ENCODE measurements around the gene MYADML2. TPM values are rescaled to one million over a fixed set of nuclear protein-coding genes. Genes with fewer than 3 reads are reported as not detected.

MYADML2 gene
- total RNA-seq, 4 donors from 2014 or later = not detected

DNA sequence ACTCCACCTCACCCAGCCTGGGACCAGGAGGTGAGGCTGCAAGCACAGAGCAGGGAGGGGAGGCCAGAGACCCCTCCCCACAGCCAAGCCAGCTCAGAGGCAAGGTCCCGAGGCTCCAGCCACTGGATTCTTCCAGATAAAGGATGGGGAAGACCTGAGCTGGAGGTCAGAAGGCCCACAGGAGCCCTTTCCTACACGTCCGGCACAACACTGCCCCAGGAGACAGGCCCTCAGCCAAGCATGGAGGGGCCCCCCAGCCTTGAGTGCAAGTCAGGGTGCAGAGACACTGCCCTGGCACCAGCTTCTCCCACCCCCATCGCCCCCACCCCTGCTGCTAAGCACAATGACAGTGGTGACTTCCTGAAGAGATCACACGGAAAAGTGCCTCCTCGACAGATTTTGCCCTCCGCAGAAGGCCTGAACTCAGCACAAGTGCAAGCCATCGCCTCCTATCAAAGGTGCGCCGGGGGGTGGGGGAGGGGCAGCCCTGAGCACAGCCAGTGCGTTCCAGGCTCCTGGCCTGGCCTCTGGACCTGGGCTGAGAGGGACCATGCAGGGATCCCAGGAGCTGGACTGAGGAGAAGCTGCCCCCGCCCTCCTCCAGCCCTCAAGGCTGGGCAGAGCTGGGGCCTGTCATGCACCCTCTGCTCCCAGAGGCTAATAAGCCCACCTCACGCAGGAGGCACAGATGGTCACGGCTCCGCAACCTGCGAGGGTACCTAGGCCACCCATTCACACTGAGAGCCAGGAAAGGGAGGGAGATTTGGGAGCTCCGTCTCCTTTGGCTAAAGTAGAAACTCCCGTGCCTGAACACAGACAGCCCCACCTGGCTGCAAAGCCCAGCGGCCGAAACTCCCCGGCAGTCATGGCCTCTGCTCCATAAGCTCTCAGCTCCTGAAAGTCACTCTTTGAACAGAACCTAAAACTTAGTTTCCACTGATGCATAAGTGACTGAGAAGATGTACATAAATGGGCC lies 22.2 kb downstream of the MYADML2 start:
- 75% methylated on average over 5 of the region's 21 CpGs; no CpG with 5 or more reads in 1 of the 2 donors for WGBS, 2 donors
- Histone ChIP-seq H3K4me1 (peaks cover 58 to 85% (median 62%) of the 10 kb centered on the region in 3 donors), H3K4me3 (peak overlapping the region in 2 of 4 donors; percentile 4 to 60), H3K27me3 (peaks cover 0 to 7% (median 0%) of the 10 kb centered on the region in 4 donors), H3K9me3 (no peaks in the 10 kb centered on the region), H3K36me3 (peaks cover 11 to 32% (median 17%) of the 10 kb centered on the region in 3 donors), H3K27ac (peak overlapping the region; percentile 35 to 99 (median 88))
- DNase-seq = no peak
- TF ChIP-seq POLR2A (IDR thresholded peaks at IDR 0.05) = no peak
- TF ChIP-seq, protein P1, sequence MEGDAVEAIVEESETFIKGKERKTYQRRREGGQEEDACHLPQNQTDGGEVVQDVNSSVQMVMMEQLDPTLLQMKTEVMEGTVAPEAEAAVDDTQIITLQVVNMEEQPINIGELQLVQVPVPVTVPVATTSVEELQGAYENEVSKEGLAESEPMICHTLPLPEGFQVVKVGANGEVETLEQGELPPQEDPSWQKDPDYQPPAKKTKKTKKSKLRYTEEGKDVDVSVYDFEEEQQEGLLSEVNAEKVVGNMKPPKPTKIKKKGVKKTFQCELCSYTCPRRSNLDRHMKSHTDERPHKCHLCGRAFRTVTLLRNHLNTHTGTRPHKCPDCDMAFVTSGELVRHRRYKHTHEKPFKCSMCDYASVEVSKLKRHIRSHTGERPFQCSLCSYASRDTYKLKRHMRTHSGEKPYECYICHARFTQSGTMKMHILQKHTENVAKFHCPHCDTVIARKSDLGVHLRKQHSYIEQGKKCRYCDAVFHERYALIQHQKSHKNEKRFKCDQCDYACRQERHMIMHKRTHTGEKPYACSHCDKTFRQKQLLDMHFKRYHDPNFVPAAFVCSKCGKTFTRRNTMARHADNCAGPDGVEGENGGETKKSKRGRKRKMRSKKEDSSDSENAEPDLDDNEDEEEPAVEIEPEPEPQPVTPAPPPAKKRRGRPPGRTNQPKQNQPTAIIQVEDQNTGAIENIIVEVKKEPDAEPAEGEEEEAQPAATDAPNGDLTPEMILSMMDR (IDR thresholded peaks at IDR 0.05) = no peak
- intact Hi-C loops (cut with DNase I) = no loop called here

DNA sequence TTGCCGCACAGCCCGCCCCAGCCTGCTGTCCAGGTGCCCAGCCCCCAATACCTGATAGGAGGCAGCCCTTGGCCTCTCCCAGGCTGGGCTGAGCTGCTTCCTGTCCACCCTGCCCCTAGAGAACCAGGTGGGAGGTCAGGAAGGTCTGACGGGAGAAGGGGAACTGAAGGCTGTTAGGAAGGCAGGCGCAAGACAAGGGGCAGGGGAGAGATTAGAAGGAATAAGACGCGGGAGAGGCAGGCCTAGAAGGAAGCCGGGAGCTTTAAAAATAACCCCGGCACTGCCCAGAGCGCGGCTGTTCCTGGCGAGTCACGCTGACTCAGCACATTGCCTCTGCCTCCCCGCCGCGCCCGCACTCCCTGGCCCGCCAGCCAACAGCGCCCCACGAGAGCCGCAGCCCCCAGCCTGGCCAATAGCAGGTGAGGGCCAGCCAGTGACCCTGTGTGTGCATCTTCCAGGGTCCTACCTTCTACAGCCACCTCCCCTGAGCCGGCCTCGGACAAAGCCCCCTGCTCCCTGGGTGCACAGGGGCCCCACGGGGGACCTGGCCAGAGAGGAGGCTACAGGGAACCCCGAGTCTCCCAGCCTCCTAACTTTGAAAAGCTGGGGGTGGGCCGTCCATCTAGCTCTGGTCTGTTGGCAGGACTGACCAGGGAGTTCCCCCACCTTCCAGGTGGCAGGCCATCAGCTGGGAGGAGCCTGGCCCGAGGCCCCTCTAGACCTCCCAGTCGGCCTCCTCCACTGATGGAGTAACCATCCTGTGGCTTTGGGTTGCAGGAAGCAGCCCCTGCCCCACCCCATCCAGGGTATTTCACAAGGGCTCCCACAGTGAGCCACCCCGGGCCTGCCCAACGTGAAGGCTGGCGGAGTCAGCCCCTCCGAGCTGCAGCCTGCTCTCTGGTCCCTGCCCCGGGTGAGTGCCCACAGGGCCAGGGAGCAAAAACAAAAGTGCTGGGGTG lies 23.5 kb downstream of the MYADML2 start:
- Histone ChIP-seq H3K4me1 (peaks cover 63 to 91% (median 72%) of the 10 kb centered on the region in 3 donors), H3K4me3 (peak overlapping the region; percentile 28 to 60 (median 38)), H3K27me3 (no peaks in the 10 kb centered on the region), H3K9me3 (no peaks in the 10 kb centered on the region), H3K27ac (peak overlapping the region; percentile 81 to 99 (median 90)), H3K36me3 (peaks cover 11 to 41% (median 17%) of the 10 kb centered on the region in 3 donors)
- TF ChIP-seq, protein P1 (IDR thresholded peaks at IDR 0.05) = no peak
- TF ChIP-seq POLR2A (IDR thresholded peaks at IDR 0.05) = peak in 1 of 4 donors; percentile 33
- intact Hi-C loops (cut with DNase I) = no loop called here
- WGBS, 2 donors = 9% methylated on average over 19 of the region's 32 CpGs; no CpG with 5 or more reads in 1 of the 2 donors
- DNase-seq = no peak

DNA sequence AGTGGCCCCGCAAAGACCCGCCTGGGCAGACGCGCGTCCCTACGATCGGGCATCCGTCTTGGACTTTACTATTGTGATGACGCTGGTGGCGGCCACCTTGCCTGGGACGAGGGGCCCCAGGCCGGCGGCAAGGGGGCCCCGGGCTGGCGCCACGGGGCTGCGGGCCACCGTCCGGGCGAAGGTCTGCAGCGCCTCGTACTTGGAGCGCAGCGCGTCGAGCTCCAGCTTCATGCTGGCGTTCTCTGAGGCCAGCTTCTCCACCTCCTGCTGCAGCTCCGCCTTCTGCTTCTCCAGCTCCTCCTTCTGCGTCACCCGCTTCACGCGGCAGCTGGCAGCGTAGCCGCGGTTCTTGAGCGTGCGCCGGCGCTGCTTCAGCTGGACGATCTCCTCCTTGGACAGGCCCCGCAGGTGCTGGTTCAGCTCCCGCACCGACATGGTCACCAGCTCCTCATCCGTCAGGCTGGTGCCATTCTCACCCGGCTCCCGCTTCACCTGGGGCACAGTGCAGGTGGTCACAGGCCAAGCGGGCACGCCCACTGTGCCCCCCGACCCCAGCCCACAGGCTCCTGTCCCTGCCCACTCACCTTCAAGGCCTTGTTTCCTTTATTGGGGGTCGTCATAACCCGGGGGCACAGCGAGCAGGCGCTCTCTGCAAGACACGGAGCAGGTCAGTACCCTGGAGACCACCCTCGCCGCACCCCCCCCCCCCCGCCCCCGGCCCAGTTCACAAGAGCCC lies 24.3 kb downstream of the MYADML2 start:
- intact Hi-C loops (cut with DNase I) = no loop called here
- peaks cover 64 to 88% (median 69%) of the 10 kb centered on the region in 3 donors for H3K4me1 ChIP-seq

DNA sequence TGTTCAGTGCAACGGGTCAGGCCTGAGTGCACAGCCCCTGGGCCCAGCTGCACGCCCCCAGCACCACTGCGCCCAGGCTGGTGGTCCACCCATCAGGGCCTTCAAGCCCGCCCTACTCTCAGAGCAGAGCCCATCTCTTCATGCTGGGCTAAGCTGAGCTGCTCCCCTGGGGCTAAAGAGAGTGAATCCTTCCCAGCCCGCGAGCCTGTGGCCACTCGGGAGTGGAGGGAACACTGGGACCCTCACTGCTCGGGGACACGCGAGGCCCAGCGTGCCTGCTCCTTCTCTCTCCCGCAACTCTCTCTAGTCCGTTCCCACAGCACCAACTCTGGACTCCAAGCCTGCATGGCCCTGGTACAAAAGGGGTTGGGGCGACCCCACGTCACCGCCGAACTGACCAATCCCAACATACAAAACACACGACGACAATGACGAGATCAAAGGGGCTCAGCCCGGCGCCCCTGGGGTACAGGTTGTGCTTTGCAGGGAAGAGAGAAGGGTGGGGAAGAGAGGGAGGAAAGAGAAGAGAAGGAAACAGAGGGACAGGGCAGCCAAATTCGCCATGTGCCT lies 25.0 kb downstream of the MYADML2 start:
- no peak overlapping the region for H3K4me3 ChIP-seq
- WGBS, 2 donors = 67 to 97% methylated on average over 3 to 5 of the region's 23 CpGs
- H3K36me3 ChIP-seq = peaks cover 11 to 41% (median 17%) of the 10 kb centered on the region in 3 donors
- H3K27me3 ChIP-seq = no peaks in the 10 kb centered on the region
- intact Hi-C loops (cut with DNase I) = no loop called here
- H3K4me1 ChIP-seq = peaks cover 67 to 92% (median 73%) of the 10 kb centered on the region in 3 donors
- no peak for TF ChIP-seq POLR2A (IDR thresholded peaks at IDR 0.05)
- TF ChIP-seq, protein P1 (IDR thresholded peaks at IDR 0.05) = no peak
- no peaks in the 10 kb centered on the region for H3K9me3 ChIP-seq
- H3K27ac ChIP-seq = peak overlapping the region in 3 of 4 donors; percentile 21 to 99 (median 81)
- no peak for DNase-seq

More for the DNA sequence above, 24.3 kb downstream of the MYADML2 start:
- H3K9me3 ChIP-seq = no peaks in the 10 kb centered on the region
- H3K27ac ChIP-seq = peak overlapping the region; percentile 81 to 99 (median 90)
- DNase-seq = no peak
- H3K27me3 ChIP-seq = no peaks in the 10 kb centered on the region
- 88 to 98% methylated on average over 18 to 40 of the region's 58 CpGs for WGBS, 2 donors
- H3K4me3 ChIP-seq = peak overlapping the region; percentile 28 to 60 (median 38)
- H3K36me3 ChIP-seq = peaks cover 11 to 41% (median 17%) of the 10 kb centered on the region in 3 donors
- TF ChIP-seq, protein P1 (IDR thresholded peaks at IDR 0.05) = no peak
- no peak for TF ChIP-seq POLR2A (IDR thresholded peaks at IDR 0.05)
